Heart right ventricle (tissue), 16 donors: Measurements from ENCODE around the gene STAB2. TPM values are rescaled to one million over a fixed set of nuclear protein-coding genes. Genes with fewer than 3 reads are reported as not detected.

Experiments
- ATAC-seq, 8 donors: fragments of 200-7000 bp; cut with Tn5 transposase; one replicate each; pipeline ENCODE4 v1.9.1; 2020; ENCODE audit warnings: mild to moderate bottlenecking in 8 of 8, moderate library complexity in 8 of 8, moderate number of reproducible peaks in 1 of 8
- DNase-seq, 2 donors: peaks; one replicate each; pipeline ENCODE4 v3.0.0-alpha.2; 2020
- H3K27ac ChIP-seq, 10 donors: fragments of 200-600 bp; sonication (generic) in 2 of 10; one replicate each; pipeline versions ENCODE4 v1.5.0 to v1.8.0; 2020 to 2022; ENCODE audit warnings: mild to moderate bottlenecking in 3 of 10
- H3K27me3 ChIP-seq, 7 donors: fragments of 200-600 bp; one replicate each; pipeline ENCODE4 v1.8.0; 2021 to 2022; ENCODE audit warnings: mild to moderate bottlenecking in 2 of 7
- H3K36me3 ChIP-seq, 9 donors: fragments of 200-600 bp; sonication (generic) in 1 of 9; one replicate each; pipeline versions ENCODE4 v1.5.0 to v1.8.0; 2020 to 2022; ENCODE audit warnings: mild to moderate bottlenecking in 2 of 9
- H3K4me1 ChIP-seq, 9 donors: fragments of 200-600 bp; sonication (generic) in 1 of 9; one replicate each; pipeline versions ENCODE4 v1.5.0 to v1.8.0; 2020 to 2022; ENCODE audit warnings: mild to moderate bottlenecking in 4 of 9
- H3K4me3 ChIP-seq, 10 donors: fragments of 200-600 bp; sonication (generic) in 2 of 10; one replicate each; pipeline versions ENCODE4 v1.5.0 to v1.8.0; 2020 to 2022; ENCODE audit warnings: mild to moderate bottlenecking in 7 of 10, moderate library complexity in 2 of 10
- H3K9me3 ChIP-seq, 11 donors: fragments of 200-600 bp in 10 of 11; sonication (generic) in 2 of 11; one replicate each; pipeline versions ENCODE4 v1.5.0 to v1.8.0; 2013 to 2022; ENCODE audit warnings: mild to moderate bottlenecking in 2 of 11, control low read depth in 1 of 11, moderate library complexity in 1 of 11
- WGBS, 2 donors: extraction: QIAGEN DNeasy Blood & Tissue Kit; methylation state at CpG; one replicate each; pipeline ENCODE4 v1.1.7; 2013; ENCODE audit warnings: inconsistent platforms in 1 of 2; 5-methylcytosine and 5-hydroxymethylcytosine counted together
- intact Hi-C, 10 donors: fragments of 100-400 bp; cut with DNase I; formaldehyde crosslinking; loops; one replicate each; pipeline versions ENCODE4 v1.11.1 to v1.14.2; 2022
- polyA plus RNA-seq, 2 donors: library from polyadenylated mRNA; stranded (reverse); fragments of 200-250 nt; gene quantifications; one replicate each; pipeline ENCODE4 v1.2.3, GENCODE V29; 2013
- total RNA-seq, 10 donors: library from RNA; stranded (reverse); fragmentation: NEBNext Ultra II Directional in 3 of 10; extraction: Animal tissue kit (Norgen Biotek cat#: 25700) in 3 of 10; gene quantifications; one replicate each; pipeline versions ENCODE4 v1.2.1 to v1.2.4, GENCODE V29; 2021 to 2023
- TF ChIP-seq, protein P1 (sequence below), 9 donors: fragments of 200-600 bp; sonication (generic) in 2 of 9; IDR thresholded peaks; one replicate each; pipeline versions ENCODE4 v1.5.0 to v1.8.0; 2021 to 2022; ENCODE audit warnings: antibody characterized with exemption in 9 of 9, mild to moderate bottlenecking in 5 of 9, moderate library complexity in 1 of 9
- donor health status: Arrhythmogenic right ventricular cardiomyopathy.
- donor health status: ischemic (EF 13 %, LVEDD 7.1; RV severe dilation, severe dysfunction).
- donor health status: healthy with polysubstance abuse.
- donor health status: DM: no; HTN: yes; CAD: no.
- donor health status: DM: no; HTN: no; CAD: no.
- donor health status: ischemic (EF 25% LVEDD 6.9; RV normal size, moderate dysfunction).
- donor health status: ischemic (EF 25% LVEDD 5.7; RV mildly dilated, moderate dysfunction).
- donor health status: healthy.
- donor health status: DM: yes; HTN: yes; CAD: no.
- donor health status: Ischemic cardiomyopathy.
- donor health status: ischemic (EF 35%, LVEDD 5.7; RV mildly dilated, moderate dysfunction).
- donor health status: nonischemic (EF 11% LVEDD 7.7; RV severe dilation, severe dysfunction).
- donor health status: DM: yes; HTN: yes; CAD: no.
- donor health status: PGD.
- donor health status: ischemic (EF 29% LVEDD 5.4; RV normal size, mild dysfunction).
- donor health status: nonischemic (EF 23%, LVEDD 6.1; RV moderate dilation, normal function).

STAB2 gene
- total and polyA plus RNA-seq, 12 donors, result 0.01 to 0.50 (median 0.17) TPM; not detected in 3

DNA sequence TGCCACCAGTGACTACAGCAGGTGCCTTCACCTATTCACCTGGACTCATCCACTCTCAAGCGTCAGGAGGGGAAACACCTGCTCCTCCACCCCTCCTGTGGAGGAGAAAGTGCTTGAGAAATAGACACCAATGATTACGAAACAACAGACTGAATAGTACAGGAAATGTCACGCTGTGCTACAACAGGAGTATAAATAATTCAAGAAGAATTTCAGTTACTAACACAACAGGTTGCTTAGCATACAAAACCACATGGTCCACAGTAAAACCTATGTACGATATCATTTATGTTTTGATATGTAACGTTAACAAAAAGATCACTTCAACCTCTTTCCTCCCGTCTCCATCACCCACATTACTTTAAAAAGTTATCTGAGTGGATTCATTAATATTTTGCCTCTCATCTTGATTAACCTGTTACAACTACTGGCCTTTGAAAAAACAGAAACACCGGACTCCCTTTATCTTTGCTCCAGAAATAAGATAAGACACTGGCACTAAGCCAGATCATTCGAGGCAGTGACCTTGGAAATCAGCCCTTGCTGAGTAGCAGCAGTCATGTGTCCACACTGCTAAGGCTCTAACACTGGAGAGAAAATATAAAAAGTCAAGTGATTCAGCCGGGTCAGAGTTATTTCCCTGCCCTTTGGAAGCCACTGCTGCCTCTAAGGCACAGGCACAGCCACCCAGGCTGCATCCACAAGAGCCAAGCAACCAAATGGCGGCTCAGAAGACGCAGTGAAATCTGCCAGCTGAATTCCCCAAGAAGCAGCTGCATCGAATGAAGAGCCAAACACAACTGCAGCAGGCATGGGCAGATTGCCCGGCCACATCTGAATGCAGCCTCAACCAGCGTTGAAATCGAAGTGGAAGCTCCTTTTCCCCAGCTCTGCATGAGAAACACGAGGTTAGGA lies 213.0 kb downstream of the STAB2 start:
- peak; percentile 57 to 80 (median 71) for ATAC-seq
- peak; percentile 17 to 61 for DNase-seq
- Histone ChIP-seq H3K27ac (peak overlapping the region in 4 of 10 donors; percentile 16 to 47 (median 34)), H3K9me3 (no peaks in the 10 kb centered on the region), H3K27me3 (no peaks in the 10 kb centered on the region), H3K4me3 (peak overlapping the region in 4 of 10 donors; percentile 4 to 28 (median 26)), H3K36me3 (peaks cover 0 to 5% (median 0%) of the 10 kb centered on the region in 9 donors), H3K4me1 (peaks cover 2 to 29% (median 16%) of the 10 kb centered on the region in 9 donors)
- TF ChIP-seq, protein P1, sequence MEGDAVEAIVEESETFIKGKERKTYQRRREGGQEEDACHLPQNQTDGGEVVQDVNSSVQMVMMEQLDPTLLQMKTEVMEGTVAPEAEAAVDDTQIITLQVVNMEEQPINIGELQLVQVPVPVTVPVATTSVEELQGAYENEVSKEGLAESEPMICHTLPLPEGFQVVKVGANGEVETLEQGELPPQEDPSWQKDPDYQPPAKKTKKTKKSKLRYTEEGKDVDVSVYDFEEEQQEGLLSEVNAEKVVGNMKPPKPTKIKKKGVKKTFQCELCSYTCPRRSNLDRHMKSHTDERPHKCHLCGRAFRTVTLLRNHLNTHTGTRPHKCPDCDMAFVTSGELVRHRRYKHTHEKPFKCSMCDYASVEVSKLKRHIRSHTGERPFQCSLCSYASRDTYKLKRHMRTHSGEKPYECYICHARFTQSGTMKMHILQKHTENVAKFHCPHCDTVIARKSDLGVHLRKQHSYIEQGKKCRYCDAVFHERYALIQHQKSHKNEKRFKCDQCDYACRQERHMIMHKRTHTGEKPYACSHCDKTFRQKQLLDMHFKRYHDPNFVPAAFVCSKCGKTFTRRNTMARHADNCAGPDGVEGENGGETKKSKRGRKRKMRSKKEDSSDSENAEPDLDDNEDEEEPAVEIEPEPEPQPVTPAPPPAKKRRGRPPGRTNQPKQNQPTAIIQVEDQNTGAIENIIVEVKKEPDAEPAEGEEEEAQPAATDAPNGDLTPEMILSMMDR (IDR thresholded peaks at IDR 0.05), result no peak
- intact Hi-C loops, result no loop called here
- 13 to 18% methylated on average over 16 of the region's 16 CpGs for WGBS, 2 donors

- TF ChIP-seq, protein P1 (IDR thresholded peaks at IDR 0.05), result no peak
- Histone ChIP-seq H3K9me3 (no peaks in the 10 kb centered on the region), H3K27me3 (no peaks in the 10 kb centered on the region), H3K36me3 (peaks cover 0 to 3% (median 0%) of the 10 kb centered on the region in 9 donors), H3K4me3 (no peak overlapping the region), H3K27ac (no peak overlapping the region), H3K4me1 (peaks cover 2 to 48% (median 16%) of the 10 kb centered on the region in 9 donors)
- DNase-seq (no peak), ATAC-seq (no peak)
- 91 to 95% methylated on average over 11 of the region's 11 CpGs for WGBS, 2 donors
- intact Hi-C loops, result no loop called here
Observed at GRCh38 chr12:103801709-103802585, 214.9 kb downstream of the STAB2 start.

GRCh38 chr12:103802586-103802886 lies 215.5 kb downstream of the STAB2 start:
- intact Hi-C loops, result no loop called here
- Histone ChIP-seq H3K36me3 (no peaks in the 10 kb centered on the region), H3K4me1 (peaks cover 2 to 53% (median 16%) of the 10 kb centered on the region in 9 donors), H3K4me3 (no peak overlapping the region), H3K27me3 (no peaks in the 10 kb centered on the region), H3K9me3 (no peaks in the 10 kb centered on the region), H3K27ac (no peak overlapping the region)
- TF ChIP-seq, protein P1 (IDR thresholded peaks at IDR 0.05), result no peak
- ATAC-seq, result no peak
- WGBS, 2 donors, result 93 to 100% methylated on average over 1 of the region's 1 CpG
- DNase-seq, result no peak

GRCh38 chr12:103803847-103804246 lies 216.8 kb downstream of the STAB2 start:
- ATAC-seq, result no peak
- TF ChIP-seq, protein P1 (IDR thresholded peaks at IDR 0.05), result no peak
- intact Hi-C loops, result no loop called here
- WGBS, 2 donors, result 88 to 95% methylated on average over 1 of the region's 1 CpG
- Histone ChIP-seq H3K9me3 (no peaks in the 10 kb centered on the region), H3K27ac (no peak overlapping the region), H3K27me3 (no peaks in the 10 kb centered on the region), H3K4me3 (no peak overlapping the region), H3K36me3 (no peaks in the 10 kb centered on the region), H3K4me1 (peaks cover 2 to 59% (median 16%) of the 10 kb centered on the region in 9 donors)
- DNase-seq, result no peak
